ENCODE data around the gene TIE1.

Gene TIE1

GRCh38 chr1:43313771-43314170 is 13.0 kb downstream of the TIE1 start:
- H3K4me3 ChIP-seq (ENCODE audit: low read depth, low read length): no peak overlapping the region
- no peak for DNase-seq (ENCODE audit: low read depth)
- TF ChIP-seq POLR2A (IDR thresholded peaks at IDR 0.05; ENCODE audit: extremely low read depth, insufficient read length) (no peak), MYC (IDR thresholded peaks at IDR 0.05; ENCODE audit: low read depth, low read length) (no peak), MAX (IDR thresholded peaks at IDR 0.05; ENCODE audit: low read depth, low read length) (no peak)
- TF ChIP-seq, protein P1, sequence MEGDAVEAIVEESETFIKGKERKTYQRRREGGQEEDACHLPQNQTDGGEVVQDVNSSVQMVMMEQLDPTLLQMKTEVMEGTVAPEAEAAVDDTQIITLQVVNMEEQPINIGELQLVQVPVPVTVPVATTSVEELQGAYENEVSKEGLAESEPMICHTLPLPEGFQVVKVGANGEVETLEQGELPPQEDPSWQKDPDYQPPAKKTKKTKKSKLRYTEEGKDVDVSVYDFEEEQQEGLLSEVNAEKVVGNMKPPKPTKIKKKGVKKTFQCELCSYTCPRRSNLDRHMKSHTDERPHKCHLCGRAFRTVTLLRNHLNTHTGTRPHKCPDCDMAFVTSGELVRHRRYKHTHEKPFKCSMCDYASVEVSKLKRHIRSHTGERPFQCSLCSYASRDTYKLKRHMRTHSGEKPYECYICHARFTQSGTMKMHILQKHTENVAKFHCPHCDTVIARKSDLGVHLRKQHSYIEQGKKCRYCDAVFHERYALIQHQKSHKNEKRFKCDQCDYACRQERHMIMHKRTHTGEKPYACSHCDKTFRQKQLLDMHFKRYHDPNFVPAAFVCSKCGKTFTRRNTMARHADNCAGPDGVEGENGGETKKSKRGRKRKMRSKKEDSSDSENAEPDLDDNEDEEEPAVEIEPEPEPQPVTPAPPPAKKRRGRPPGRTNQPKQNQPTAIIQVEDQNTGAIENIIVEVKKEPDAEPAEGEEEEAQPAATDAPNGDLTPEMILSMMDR (IDR thresholded peaks at IDR 0.05; ENCODE audit: low read depth, low read length): no peak

GRCh38 chr1:43314233-43314632 is 13.5 kb downstream of the TIE1 start:
- H3K4me3 ChIP-seq (ENCODE audit: low read depth, low read length): no peak overlapping the region
- no peak for DNase-seq (ENCODE audit: low read depth)
- TF ChIP-seq MAX (IDR thresholded peaks at IDR 0.05; ENCODE audit: low read depth, low read length) (no peak), MYC (IDR thresholded peaks at IDR 0.05; ENCODE audit: low read depth, low read length) (no peak), POLR2A (IDR thresholded peaks at IDR 0.05; ENCODE audit: extremely low read depth, insufficient read length) (no peak)
- TF ChIP-seq, protein P1 (IDR thresholded peaks at IDR 0.05; ENCODE audit: low read depth, low read length): no peak

DNA sequence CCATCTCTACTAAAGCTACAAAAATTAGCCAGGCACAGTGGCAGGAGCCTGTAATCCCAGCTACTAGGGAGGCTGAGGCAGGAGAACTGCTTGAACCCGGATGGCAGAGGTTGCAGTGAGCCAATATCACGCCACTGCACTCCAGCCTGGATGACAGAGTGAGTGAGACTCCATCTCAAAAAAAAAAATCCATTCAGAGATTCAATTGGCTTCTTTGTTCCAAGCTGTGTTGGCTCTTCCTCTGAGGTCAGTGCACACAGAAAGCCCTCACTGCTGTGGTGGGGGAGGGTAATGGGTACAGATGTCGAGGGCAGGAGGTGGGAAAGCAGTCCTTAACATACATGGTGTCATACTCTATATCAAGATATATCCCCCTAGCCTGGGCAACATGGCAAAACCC is 14.7 kb downstream of the TIE1 start:
- no peak for DNase-seq (ENCODE audit: low read depth)

DNA sequence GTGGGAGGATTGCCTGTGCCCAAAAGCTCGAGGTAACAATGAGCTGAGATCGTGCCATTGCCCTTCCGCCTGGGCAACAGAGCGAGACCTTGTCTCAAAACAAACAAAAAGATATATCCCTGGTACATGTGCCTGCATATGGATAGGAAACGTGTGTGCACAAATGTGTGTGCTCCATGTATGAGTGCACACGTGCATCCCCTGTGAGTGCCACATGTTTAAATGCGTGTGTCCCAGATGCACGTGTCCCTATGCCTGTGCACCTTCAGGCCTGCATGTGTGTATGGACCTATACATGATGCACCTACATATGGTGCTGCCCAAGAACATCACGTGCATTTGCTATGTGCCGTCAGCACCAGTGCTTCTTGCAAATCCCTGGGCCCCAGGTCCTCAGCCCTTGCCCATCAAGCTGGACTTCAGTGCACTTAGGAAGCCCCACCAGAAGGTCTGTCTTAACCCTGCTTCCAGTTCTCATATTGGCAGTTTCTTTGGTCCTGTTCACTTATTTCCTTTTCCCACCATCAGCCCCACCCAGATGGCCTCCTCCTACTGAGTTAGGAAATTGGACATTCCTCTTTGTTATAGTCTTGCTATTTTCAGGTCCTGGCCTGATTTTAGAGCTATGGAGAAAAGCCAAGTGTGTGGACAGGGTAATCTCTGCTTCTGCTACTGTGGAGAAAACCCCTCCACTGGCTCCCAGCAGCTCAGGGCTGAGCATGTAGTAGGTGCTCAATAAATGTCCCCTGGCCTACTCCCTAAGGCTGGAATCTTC is 15.4 kb downstream of the TIE1 start:
- DNase-seq (ENCODE audit: low read depth): no peak
- TF ChIP-seq POLR2A (IDR thresholded peaks at IDR 0.05; ENCODE audit: extremely low read depth, insufficient read length) (no peak), MYC (IDR thresholded peaks at IDR 0.05; ENCODE audit: low read depth, low read length) (no peak), MAX (IDR thresholded peaks at IDR 0.05; ENCODE audit: low read depth, low read length) (no peak)
- TF ChIP-seq, protein P1 (IDR thresholded peaks at IDR 0.05; ENCODE audit: low read depth, low read length): no peak
- no peak overlapping the region for H3K4me3 ChIP-seq (ENCODE audit: low read depth, low read length)

More for the DNA sequence above, 14.7 kb downstream of the TIE1 start:
- TF ChIP-seq, protein P1 (IDR thresholded peaks at IDR 0.05; ENCODE audit: low read depth, low read length): no peak
- no peak for TF ChIP-seq POLR2A (IDR thresholded peaks at IDR 0.05; ENCODE audit: extremely low read depth, insufficient read length)
- TF ChIP-seq MAX (IDR thresholded peaks at IDR 0.05; ENCODE audit: low read depth, low read length): no peak
- no peak for TF ChIP-seq MYC (IDR thresholded peaks at IDR 0.05; ENCODE audit: low read depth, low read length)
- no peak overlapping the region for H3K4me3 ChIP-seq (ENCODE audit: low read depth, low read length)

- TF ChIP-seq, protein P1 (IDR thresholded peaks at IDR 0.05; ENCODE audit: low read depth, low read length): no peak
- TF ChIP-seq POLR2A (IDR thresholded peaks at IDR 0.05; ENCODE audit: extremely low read depth, insufficient read length) (no peak), MYC (IDR thresholded peaks at IDR 0.05; ENCODE audit: low read depth, low read length) (no peak), MAX (IDR thresholded peaks at IDR 0.05; ENCODE audit: low read depth, low read length) (no peak)
- no peak overlapping the region for H3K4me3 ChIP-seq (ENCODE audit: low read depth, low read length)
- no peak for DNase-seq (ENCODE audit: low read depth)
Measured at GRCh38 chr1:43316738-43317520, 16.1 kb downstream of the TIE1 start.

Measured in NB4 (cell line).